K562 (cell line): ENCODE results near the gene TUBB1. TPM values are rescaled to one million over a fixed set of nuclear protein-coding genes. Genes with fewer than 3 reads are reported as not detected.

ENCODE experiments used
- CAMTA2 ChIP-seq: fragments of 250-450 bp; sonication (Bioruptor Pico); conservative IDR thresholded peaks from 2 replicates; pipeline ENCODE4 v1.5.1; 2022
- CHD2 ChIP-seq: IDR thresholded peaks from 2 replicates; pipeline ENCODE4 v1.6.1; 2011; ENCODE audit warnings: low read depth, low read length
- CHD7 ChIP-seq: fragments of 200-600 bp; sonication (generic); IDR thresholded peaks from one replicate; pipeline ENCODE4 v1.6.1; 2012; ENCODE audit warnings: mild to moderate bottlenecking, low read depth, low read length, inconsistent platforms
- GTF2F1 ChIP-seq: IDR thresholded peaks from 2 replicates; pipeline ENCODE4 v1.6.1; 2011; ENCODE audit warnings: low read depth, low read length, improper control_type of control experiment
- KAT7 ChIP-seq: sonication (generic); formaldehyde crosslinking; IDR thresholded peaks from 2 replicates; pipeline ENCODE4 v1.8.0; 2022; ENCODE audit warnings: missing genetic modification reagents, mild to moderate bottlenecking, borderline replicate concordance
- L3MBTL2 ChIP-seq: fragments of 450-650 bp; IDR thresholded peaks from 2 replicates; pipeline ENCODE4 v1.6.1; 2016; ENCODE audit warnings: mild to moderate bottlenecking, moderate library complexity
- MAZ ChIP-seq, 2 experiments: fragments of 450-650 bp in 1 of 2; sonication (generic) in 1 of 2; formaldehyde crosslinking; IDR thresholded peaks in 1 of 2; conservative IDR thresholded peaks in 1 of 2; 2 replicates each; pipeline versions ENCODE4 v1.4.0 to v1.5.0; 2020; ENCODE audit warnings: mild to moderate bottlenecking in 1 of 2, missing genetic modification reagents in 1 of 2
- NRF1 ChIP-seq, 2 experiments: fragments of 450-650 bp; IDR thresholded peaks in 1 of 2; conservative IDR thresholded peaks in 1 of 2; 2 replicates each; pipeline ENCODE4 v1.6.1; 2014; ENCODE audit warnings: mild to moderate bottlenecking in 2 of 2
- PBX2 ChIP-seq, 2 experiments: IDR thresholded peaks in 1 of 2; conservative IDR thresholded peaks in 1 of 2; 2 replicates each; pipeline ENCODE4 v1.6.1; 2016; ENCODE audit warnings: low read depth in 2 of 2, mild to moderate bottlenecking in 1 of 2, missing compliant biosample characterization in 1 of 2, missing genetic modification characterization in 1 of 2, moderate library complexity in 1 of 2
- PHTF2 ChIP-seq: fragments of 250-450 bp; sonication (Bioruptor Pico); IDR thresholded peaks from 2 replicates; pipeline ENCODE4 v1.5.0; 2021; ENCODE audit warnings: mild to moderate bottlenecking
- TEAD4 ChIP-seq, 2 experiments: sonication (generic) in 1 of 2; formaldehyde crosslinking in 1 of 2; IDR thresholded peaks; 2 replicates each; pipeline versions ENCODE4 v1.6.1 to v1.8.0; 2012 to 2022; ENCODE audit warnings: borderline replicate concordance in 1 of 2, inconsistent platforms in 1 of 2, low read length in 1 of 2, mild to moderate bottlenecking in 1 of 2, missing genetic modification reagents in 1 of 2
- ZNF324 ChIP-seq: fragments of 250-450 bp; sonication (Bioruptor Pico); IDR thresholded peaks from 2 replicates; pipeline ENCODE4 v1.4.0; 2020; ENCODE audit warnings: mild to moderate bottlenecking
- ZNF444 ChIP-seq: fragments of 250-450 bp; sonication (Bioruptor Pico); IDR thresholded peaks from 2 replicates; pipeline ENCODE4 v1.4.0; 2020; ENCODE audit warnings: mild to moderate bottlenecking, moderate library complexity
- polyA plus RNA-seq, 8 experiments: library from polyadenylated mRNA; depleted of rRNA in 4 of 8; stranded (reverse) in 5 of 8; unstranded in 3 of 8; fragments of >200 nt; fragmentation: Nextera tagmentation in 2 of 8; fragmentation: Illumina TruSeq in 1 of 8; extraction: Ambion mirVana in 2 of 8; extraction: Trizol in 1 of 8; gene quantifications; 2 replicates each; pipeline versions ENCODE4 v1.2.1 to v1.2.3, GENCODE V29; 2011 to 2014; ENCODE audit warnings: inconsistent platforms in 1 of 8, missing spikeins in 1 of 8
- total RNA-seq, 7 experiments: library from RNA; depleted of rRNA in 6 of 7; stranded (reverse); fragments of >200 nt in 6 of 7; fragmentation: Illumina TruSeq in 2 of 7; extraction: Trizol in 2 of 7; gene quantifications; 2 replicates each; pipeline versions ENCODE4 v1.2.1 to v1.2.3, GENCODE V29; 2011 to 2021; ENCODE audit warnings: low replicate concordance in 1 of 7

TUBB1 gene
- total and polyA plus RNA-seq, 9 of the 15 experiments (the other 6 are each of a cell fraction or from before 2014, with no cell fraction given) = 1.5 to 3.9 (median 2.4) TPM

- peak; percentile 43; the same call in 1 of the 2 replicates for TF ChIP-seq CHD2
- peak; percentile 95 for TF ChIP-seq KAT7 (CRISPR knock-in tag)
- peak; percentile 57; the same call in 1 of the 2 replicates for TF ChIP-seq ZNF444
- peak; percentile 67 to 96 for TF ChIP-seq MAZ (CRISPR knock-in tag; conservative IDR thresholded peaks at IDR 0.05 in 1 of 2, IDR thresholded peaks at IDR 0.05 in 1 of 2)
- TF ChIP-seq NRF1 (conservative IDR thresholded peaks at IDR 0.05 in 1 of 2, IDR thresholded peaks at IDR 0.05 in 1 of 2) = peak; percentile 69 to 74; a peak in 3 of 4 replicates
- TF ChIP-seq GTF2F1 = no peak
- TF ChIP-seq CAMTA2 (CRISPR knock-in tag) = no peak
- TF ChIP-seq L3MBTL2 = peak; percentile 98
- peak; percentile 77; the same call in 1 of the 2 replicates for TF ChIP-seq PHTF2 (CRISPR knock-in tag)
- TF ChIP-seq PBX2 (CRISPR knock-in tag; IDR thresholded peaks at IDR 0.05; ENCODE audit: low read depth) = peak; percentile 81
- peak; percentile 77 for TF ChIP-seq PBX2 (tag; conservative IDR thresholded peaks at IDR 0.05; ENCODE audit: low read depth)
- TF ChIP-seq ZNF324 = peak; percentile 73
- TF ChIP-seq CHD7 = no peak
- no peak for TF ChIP-seq TEAD4 (IDR thresholded peaks at IDR 0.05; ENCODE audit: low read length)
- TF ChIP-seq TEAD4 (CRISPR knock-in tag; IDR thresholded peaks at IDR 0.05; ENCODE audit: borderline replicate concordance) = no peak
Measured at GRCh38 chr20:59032023-59032712, 12.9 kb downstream of the TUBB1 start, which contains the start of gene ATP5F1E (continued).
